ENCODE data around the gene FAM236C. TPM values are rescaled to one million over a fixed set of nuclear protein-coding genes. Genes with fewer than 3 reads are reported as not detected.
"Not testable (repeated sequence)": the region's sequence is repeated elsewhere in the genome, so short reads cannot be mapped to it uniquely, and the experiment has no call there.

Gene FAM236C
- not detected for total RNA-seq

- H3K9me3 ChIP-seq; DNase-seq (ENCODE audit: low spot score); H3K4me1 ChIP-seq (ENCODE audit: control insufficient read depth in 1 of 2, low read depth in 2 of 2); ATAC-seq (ENCODE audit: insufficient number of reproducible peaks, low FRiP score, low read depth); H3K36me3 ChIP-seq; H3K4me3 ChIP-seq; H3K27me3 ChIP-seq (replicated peaks; ENCODE audit: insufficient read depth); H3K27ac ChIP-seq: not testable (repeated sequence)
Observed at GRCh38 chrX:72912315-72912714, at the start of gene FAM236C. TSS of gene FAM236C (plus strand) at chrX:72912615. CDS start at chrX:72912715, 100 bp downstream.

- not testable (repeated sequence) for H3K36me3 ChIP-seq; H3K27me3 ChIP-seq (replicated peaks; ENCODE audit: insufficient read depth); DNase-seq (ENCODE audit: low spot score); ATAC-seq (ENCODE audit: insufficient number of reproducible peaks, low FRiP score, low read depth); H3K27ac ChIP-seq; H3K4me1 ChIP-seq (ENCODE audit: control insufficient read depth in 1 of 2, low read depth in 2 of 2); H3K9me3 ChIP-seq; H3K4me3 ChIP-seq
Observed at GRCh38 chrX:72882898-72883297, 29.5 kb upstream of the FAM236C start.

- H3K27ac ChIP-seq; H3K4me1 ChIP-seq (ENCODE audit: control insufficient read depth in 1 of 2, low read depth in 2 of 2); H3K9me3 ChIP-seq; ATAC-seq (ENCODE audit: insufficient number of reproducible peaks, low FRiP score, low read depth); H3K4me3 ChIP-seq; H3K36me3 ChIP-seq; H3K27me3 ChIP-seq (replicated peaks; ENCODE audit: insufficient read depth); DNase-seq (ENCODE audit: low spot score): not testable (repeated sequence)
Observed at GRCh38 chrX:72889740-72890139, 22.7 kb upstream of the FAM236C start.

- H3K27me3 ChIP-seq (replicated peaks; ENCODE audit: insufficient read depth); DNase-seq (ENCODE audit: low spot score); H3K4me1 ChIP-seq (ENCODE audit: control insufficient read depth in 1 of 2, low read depth in 2 of 2); H3K9me3 ChIP-seq; H3K4me3 ChIP-seq; H3K27ac ChIP-seq; H3K36me3 ChIP-seq; ATAC-seq (ENCODE audit: insufficient number of reproducible peaks, low FRiP score, low read depth): not testable (repeated sequence)
Observed at GRCh38 chrX:72916096-72916495, 3.7 kb downstream of the FAM236C start.

- H3K9me3 ChIP-seq; H3K4me1 ChIP-seq (ENCODE audit: control insufficient read depth in 1 of 2, low read depth in 2 of 2); H3K4me3 ChIP-seq; H3K27ac ChIP-seq; H3K27me3 ChIP-seq (replicated peaks; ENCODE audit: insufficient read depth); DNase-seq (ENCODE audit: low spot score); ATAC-seq (ENCODE audit: insufficient number of reproducible peaks, low FRiP score, low read depth); H3K36me3 ChIP-seq: not testable (repeated sequence)
Observed at GRCh38 chrX:72932283-72932682, 19.9 kb downstream of the FAM236C start.

GRCh38 chrX:72936455-72936854 is 24.0 kb downstream of the FAM236C start:
- not testable (repeated sequence) for H3K4me1 ChIP-seq (ENCODE audit: control insufficient read depth in 1 of 2, low read depth in 2 of 2); H3K9me3 ChIP-seq; DNase-seq (ENCODE audit: low spot score); H3K27me3 ChIP-seq (replicated peaks; ENCODE audit: insufficient read depth); H3K4me3 ChIP-seq; H3K36me3 ChIP-seq; H3K27ac ChIP-seq; ATAC-seq (ENCODE audit: insufficient number of reproducible peaks, low FRiP score, low read depth)

- not testable (repeated sequence) for H3K36me3 ChIP-seq; H3K9me3 ChIP-seq; H3K4me3 ChIP-seq; H3K27ac ChIP-seq; ATAC-seq (ENCODE audit: insufficient number of reproducible peaks, low FRiP score, low read depth); H3K27me3 ChIP-seq (replicated peaks; ENCODE audit: insufficient read depth); H3K4me1 ChIP-seq (ENCODE audit: control insufficient read depth in 1 of 2, low read depth in 2 of 2); DNase-seq (ENCODE audit: low spot score)
Observed at GRCh38 chrX:72936882-72937455, 24.6 kb downstream of the FAM236C start.

GRCh38 chrX:72937906-72938305 is 25.5 kb downstream of the FAM236C start, which contains the start of gene FAM236A:
TSS of gene FAM236A (plus strand) at chrX:72938206. CDS start at chrX:72938263, 57 bp downstream.
- not testable (repeated sequence) for H3K4me1 ChIP-seq (ENCODE audit: control insufficient read depth in 1 of 2, low read depth in 2 of 2); ATAC-seq (ENCODE audit: insufficient number of reproducible peaks, low FRiP score, low read depth); H3K4me3 ChIP-seq; H3K27me3 ChIP-seq (replicated peaks; ENCODE audit: insufficient read depth); H3K9me3 ChIP-seq; H3K27ac ChIP-seq; DNase-seq (ENCODE audit: low spot score); H3K36me3 ChIP-seq

- ATAC-seq (ENCODE audit: insufficient number of reproducible peaks, low FRiP score, low read depth); H3K27ac ChIP-seq; DNase-seq (ENCODE audit: low spot score); H3K36me3 ChIP-seq; H3K4me3 ChIP-seq; H3K27me3 ChIP-seq (replicated peaks; ENCODE audit: insufficient read depth); H3K9me3 ChIP-seq; H3K4me1 ChIP-seq (ENCODE audit: control insufficient read depth in 1 of 2, low read depth in 2 of 2): not testable (repeated sequence)
Observed at GRCh38 chrX:72942272-72942671, 29.9 kb downstream of the FAM236C start.

- DNase-seq (ENCODE audit: low spot score); H3K4me1 ChIP-seq (ENCODE audit: control insufficient read depth in 1 of 2, low read depth in 2 of 2); H3K27ac ChIP-seq; H3K36me3 ChIP-seq; H3K9me3 ChIP-seq; H3K27me3 ChIP-seq (replicated peaks; ENCODE audit: insufficient read depth); ATAC-seq (ENCODE audit: insufficient number of reproducible peaks, low FRiP score, low read depth); H3K4me3 ChIP-seq: not testable (repeated sequence)
Observed at GRCh38 chrX:72943035-72943818, 30.8 kb downstream of the FAM236C start.

- H3K27me3 ChIP-seq (replicated peaks; ENCODE audit: insufficient read depth); ATAC-seq (ENCODE audit: insufficient number of reproducible peaks, low FRiP score, low read depth); H3K36me3 ChIP-seq; H3K9me3 ChIP-seq; H3K4me3 ChIP-seq; DNase-seq (ENCODE audit: low spot score); H3K27ac ChIP-seq; H3K4me1 ChIP-seq (ENCODE audit: control insufficient read depth in 1 of 2, low read depth in 2 of 2): not testable (repeated sequence)
Observed at GRCh38 chrX:72943819-72944169, 31.4 kb downstream of the FAM236C start, which contains the start of gene DMRTC1. TSS of gene DMRTC1 (minus strand) at chrX:72943837. CDS start at chrX:72875694, 68,143 bp downstream.

- H3K27me3 ChIP-seq (replicated peaks; ENCODE audit: insufficient read depth); ATAC-seq (ENCODE audit: insufficient number of reproducible peaks, low FRiP score, low read depth); H3K4me3 ChIP-seq; H3K4me1 ChIP-seq (ENCODE audit: control insufficient read depth in 1 of 2, low read depth in 2 of 2); H3K36me3 ChIP-seq; H3K9me3 ChIP-seq; H3K27ac ChIP-seq; DNase-seq (ENCODE audit: low spot score): not testable (repeated sequence)
Observed at GRCh38 chrX:72959971-72960370, 47.6 kb downstream of the FAM236C start.

Measured in thoracic aorta (tissue), 2 donors.